Islet of Langerhans (tissue), 1 donor: ENCODE results near the gene IPO13.

Source experiments
- FAIRE-seq: peaks from one replicate; lab custom pipeline; 2011; peaks lifted over from hg19 to GRCh38; lab: Jason Lieb, UNC

IPO13 gene

DNA sequence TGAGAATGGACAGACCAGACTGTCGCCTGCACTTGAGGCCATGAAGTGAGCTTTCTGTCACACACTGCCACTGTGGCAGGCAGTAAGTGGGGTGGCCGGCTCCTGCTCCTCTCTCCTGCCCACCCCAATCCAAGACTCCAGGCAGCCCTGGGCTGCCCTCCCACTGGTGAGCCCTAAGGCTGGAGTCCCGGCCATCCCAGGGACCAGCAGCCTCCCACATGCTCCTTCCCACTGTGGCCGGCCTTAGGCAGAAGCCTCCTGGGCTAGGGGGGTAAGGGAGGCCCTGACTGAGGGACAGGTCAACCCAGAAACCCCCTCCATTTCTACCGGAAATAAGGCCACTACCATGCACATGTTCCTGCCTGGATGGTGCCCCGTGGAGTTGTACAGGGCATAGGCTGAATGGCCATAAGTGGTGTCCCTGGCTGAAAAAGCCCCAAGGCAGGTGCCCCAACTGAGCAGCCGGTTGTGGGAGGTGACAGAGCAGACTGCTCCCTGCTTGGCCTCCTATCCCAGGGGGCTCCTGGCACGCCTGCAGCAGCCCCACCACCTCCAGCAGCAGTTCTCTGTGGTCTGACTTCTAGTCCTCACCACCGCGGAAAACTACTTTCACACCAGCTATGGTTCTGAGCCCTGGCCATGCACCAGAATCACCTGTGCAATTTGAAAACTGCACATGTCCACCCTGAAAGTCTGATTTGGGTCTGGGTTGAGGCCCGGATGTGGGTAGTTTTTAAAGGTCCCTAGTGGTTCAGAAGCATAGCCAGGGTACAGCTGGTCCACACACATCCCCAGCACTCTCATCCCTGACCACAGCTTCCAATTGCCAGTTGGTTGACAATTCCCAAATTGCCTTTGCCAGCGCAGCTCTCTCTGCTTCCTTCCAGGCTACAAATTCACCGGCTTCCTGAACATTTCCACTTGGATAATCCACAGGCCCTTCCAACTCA, 14.8 kb upstream of the IPO13 start:
- no peak for FAIRE-seq

DNA sequence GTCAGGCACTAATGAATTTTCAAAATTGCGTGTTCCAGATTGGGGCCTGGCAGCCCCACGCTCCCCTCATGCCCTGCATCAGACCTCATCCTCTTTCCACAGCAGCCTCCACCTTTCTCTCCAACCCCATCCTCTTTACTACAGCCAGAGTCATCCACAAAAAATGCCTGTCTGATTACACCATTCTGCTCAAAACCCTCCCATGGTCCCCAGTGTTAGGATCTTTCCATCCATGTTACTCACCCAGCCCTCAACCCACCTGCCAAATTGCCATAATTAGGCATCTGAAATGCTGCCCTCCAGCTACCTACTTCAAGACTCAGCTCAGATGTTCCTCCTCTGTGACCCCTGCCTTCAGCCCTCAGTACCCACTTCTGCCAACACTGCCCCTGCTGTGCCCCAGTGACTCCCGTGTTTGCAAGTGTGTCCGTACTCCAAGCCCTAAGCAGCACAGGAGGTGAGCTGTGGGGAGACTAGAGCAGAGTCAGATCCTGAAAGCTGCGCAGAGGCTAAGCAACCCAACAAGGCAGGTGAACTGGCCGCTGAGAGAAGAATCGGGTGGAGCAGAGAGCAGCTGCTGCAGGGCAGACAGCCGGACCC, 13.9 kb upstream of the IPO13 start:
- no peak for FAIRE-seq

- FAIRE-seq, result no peak
Observed at GRCh38 chr1:43933386-43934100, 13.2 kb upstream of the IPO13 start, which contains the start of gene ARTN. TSS of gene ARTN (plus strand) at chr1:43933801. CDS start at chr1:43935657, 1,856 bp downstream.

GRCh38 chr1:43934101-43934985, 12.4 kb upstream of the IPO13 start:
- no peak for FAIRE-seq

GRCh38 chr1:43934986-43935324, 11.8 kb upstream of the IPO13 start:
- FAIRE-seq, result no peak

DNA sequence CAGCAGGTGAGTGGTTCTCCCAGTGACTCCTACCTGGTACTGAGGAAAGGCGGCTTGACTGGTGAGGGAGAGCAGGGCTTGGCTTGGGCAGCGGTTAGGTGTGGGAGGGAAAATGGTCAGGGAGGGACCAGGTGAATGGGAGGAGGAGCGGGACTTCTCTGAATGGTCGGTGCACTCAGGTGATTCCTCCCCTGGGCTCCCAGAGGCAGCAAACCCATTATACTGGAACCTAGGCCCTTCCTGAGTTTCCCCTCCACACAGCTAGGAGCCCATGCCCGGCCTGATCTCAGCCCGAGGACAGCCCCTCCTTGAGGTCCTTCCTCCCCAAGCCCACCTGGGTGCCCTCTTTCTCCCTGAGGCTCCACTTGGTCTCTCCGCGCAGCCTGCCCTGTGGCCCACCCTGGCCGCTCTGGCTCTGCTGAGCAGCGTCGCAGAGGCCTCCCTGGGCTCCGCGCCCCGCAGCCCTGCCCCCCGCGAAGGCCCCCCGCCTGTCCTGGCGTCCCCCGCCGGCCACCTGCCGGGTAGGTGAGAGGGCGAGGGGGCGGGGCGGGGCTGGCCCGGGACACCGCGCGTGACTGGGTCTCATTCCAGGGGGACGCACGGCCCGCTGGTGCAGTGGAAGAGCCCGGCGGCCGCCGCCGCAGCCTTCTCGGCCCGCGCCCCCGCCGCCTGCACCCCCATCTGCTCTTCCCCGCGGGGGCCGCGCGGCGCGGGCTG, 10.9 kb upstream of the IPO13 start:
- no peak for FAIRE-seq

DNA sequence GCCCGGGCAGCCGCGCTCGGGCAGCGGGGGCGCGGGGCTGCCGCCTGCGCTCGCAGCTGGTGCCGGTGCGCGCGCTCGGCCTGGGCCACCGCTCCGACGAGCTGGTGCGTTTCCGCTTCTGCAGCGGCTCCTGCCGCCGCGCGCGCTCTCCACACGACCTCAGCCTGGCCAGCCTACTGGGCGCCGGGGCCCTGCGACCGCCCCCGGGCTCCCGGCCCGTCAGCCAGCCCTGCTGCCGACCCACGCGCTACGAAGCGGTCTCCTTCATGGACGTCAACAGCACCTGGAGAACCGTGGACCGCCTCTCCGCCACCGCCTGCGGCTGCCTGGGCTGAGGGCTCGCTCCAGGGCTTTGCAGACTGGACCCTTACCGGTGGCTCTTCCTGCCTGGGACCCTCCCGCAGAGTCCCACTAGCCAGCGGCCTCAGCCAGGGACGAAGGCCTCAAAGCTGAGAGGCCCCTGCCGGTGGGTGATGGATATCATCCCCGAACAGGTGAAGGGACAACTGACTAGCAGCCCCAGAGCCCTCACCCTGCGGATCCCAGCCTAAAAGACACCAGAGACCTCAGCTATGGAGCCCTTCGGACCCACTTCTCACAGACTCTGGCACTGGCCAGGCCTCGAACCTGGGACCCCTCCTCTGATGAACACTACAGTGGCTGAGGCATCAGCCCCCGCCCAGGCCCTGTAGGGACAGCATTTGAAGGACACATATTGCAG, 10.2 kb upstream of the IPO13 start:
- FAIRE-seq, result no peak

GRCh38 chr1:43937179-43937865, 9.4 kb upstream of the IPO13 start:
- no peak for FAIRE-seq

- no peak for FAIRE-seq
Observed at GRCh38 chr1:43938383-43938782, 8.4 kb upstream of the IPO13 start.

- no peak for FAIRE-seq
Observed at GRCh38 chr1:43938892-43939587, 7.7 kb upstream of the IPO13 start.

- FAIRE-seq, result no peak
Observed at GRCh38 chr1:43942411-43942810, 4.3 kb upstream of the IPO13 start.

DNA sequence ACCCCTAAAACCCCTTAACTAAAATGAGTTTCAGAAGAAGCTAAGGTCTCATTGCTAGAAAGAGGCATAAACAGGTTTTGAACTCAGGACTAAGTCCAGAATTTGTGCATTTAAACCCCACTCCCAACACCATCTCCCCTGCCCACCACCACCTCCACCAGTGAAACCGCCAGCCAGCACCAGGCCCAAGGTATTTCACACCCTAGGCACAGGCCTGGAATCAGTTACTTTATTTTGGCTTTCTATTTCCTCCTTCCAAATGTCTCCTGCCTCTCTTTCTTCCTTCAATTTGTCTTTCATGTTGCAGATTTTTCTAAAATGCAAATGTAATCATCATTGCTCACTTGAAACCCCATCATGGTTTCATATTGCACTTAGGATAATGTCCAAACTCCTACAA, 1.9 kb upstream of the IPO13 start:
- no peak for FAIRE-seq

- FAIRE-seq, result no peak
Observed at GRCh38 chr1:43945674-43946235, 995 bp upstream of the IPO13 start.

DNA sequence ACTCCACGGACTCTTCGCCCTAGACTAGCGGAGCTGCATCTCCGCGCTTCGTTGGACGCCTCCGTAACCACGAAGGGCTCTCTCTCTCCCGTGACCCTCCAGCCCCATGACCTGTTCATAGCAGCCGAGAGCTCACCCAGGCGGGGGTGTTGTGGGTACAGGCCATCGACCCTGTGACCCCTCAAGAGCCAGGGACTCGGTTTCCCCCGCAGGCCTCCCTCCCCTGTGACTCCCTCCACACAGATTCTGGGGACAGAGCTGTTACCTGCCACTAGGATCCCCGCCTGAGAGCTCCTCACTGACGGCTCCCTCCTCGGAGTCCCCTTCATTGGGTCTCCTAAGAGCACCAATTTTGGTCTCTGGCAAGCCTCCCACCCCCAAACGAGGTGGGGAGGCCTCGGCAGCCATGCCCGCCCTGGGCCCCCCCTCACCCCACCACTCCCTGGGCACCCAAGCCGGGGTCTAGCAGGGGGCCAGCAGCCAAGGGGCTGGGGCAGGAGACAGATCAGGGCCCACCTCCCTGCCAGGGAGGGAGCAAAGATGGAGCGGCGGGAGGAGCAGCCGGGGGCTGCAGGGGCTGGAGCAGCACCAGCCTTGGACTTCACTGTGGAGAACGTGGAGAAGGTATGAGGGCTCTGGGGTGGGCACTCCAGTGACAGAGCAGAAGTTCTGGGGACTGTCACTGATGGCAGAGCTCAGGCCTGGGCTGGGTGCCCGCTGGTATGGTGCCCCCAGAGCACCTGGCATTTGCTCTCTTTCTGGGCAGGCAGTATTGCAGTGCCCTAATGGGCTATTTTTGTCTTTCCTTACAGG, 517 bp downstream of the IPO13 start:
- no peak for FAIRE-seq

GRCh38 chr1:43947874-43948437, 1.2 kb downstream of the IPO13 start:
- no peak for FAIRE-seq

DNA sequence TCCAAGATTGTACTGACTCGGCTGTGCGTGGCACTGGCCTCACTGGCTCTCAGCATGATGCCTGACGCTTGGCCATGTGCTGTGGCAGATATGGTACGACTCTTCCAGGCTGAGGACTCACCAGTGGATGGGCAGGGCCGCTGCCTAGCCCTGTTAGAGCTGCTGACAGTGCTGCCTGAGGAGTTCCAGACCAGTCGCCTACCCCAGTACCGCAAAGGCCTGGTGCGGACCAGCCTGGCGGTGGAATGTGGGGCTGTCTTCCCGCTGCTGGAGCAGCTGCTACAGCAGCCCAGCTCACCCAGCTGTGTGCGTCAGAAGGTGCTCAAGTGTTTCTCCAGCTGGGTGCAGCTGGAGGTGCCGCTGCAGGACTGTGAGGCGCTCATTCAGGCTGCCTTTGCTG, 2.9 kb downstream of the IPO13 start:
- FAIRE-seq, result no peak

DNA sequence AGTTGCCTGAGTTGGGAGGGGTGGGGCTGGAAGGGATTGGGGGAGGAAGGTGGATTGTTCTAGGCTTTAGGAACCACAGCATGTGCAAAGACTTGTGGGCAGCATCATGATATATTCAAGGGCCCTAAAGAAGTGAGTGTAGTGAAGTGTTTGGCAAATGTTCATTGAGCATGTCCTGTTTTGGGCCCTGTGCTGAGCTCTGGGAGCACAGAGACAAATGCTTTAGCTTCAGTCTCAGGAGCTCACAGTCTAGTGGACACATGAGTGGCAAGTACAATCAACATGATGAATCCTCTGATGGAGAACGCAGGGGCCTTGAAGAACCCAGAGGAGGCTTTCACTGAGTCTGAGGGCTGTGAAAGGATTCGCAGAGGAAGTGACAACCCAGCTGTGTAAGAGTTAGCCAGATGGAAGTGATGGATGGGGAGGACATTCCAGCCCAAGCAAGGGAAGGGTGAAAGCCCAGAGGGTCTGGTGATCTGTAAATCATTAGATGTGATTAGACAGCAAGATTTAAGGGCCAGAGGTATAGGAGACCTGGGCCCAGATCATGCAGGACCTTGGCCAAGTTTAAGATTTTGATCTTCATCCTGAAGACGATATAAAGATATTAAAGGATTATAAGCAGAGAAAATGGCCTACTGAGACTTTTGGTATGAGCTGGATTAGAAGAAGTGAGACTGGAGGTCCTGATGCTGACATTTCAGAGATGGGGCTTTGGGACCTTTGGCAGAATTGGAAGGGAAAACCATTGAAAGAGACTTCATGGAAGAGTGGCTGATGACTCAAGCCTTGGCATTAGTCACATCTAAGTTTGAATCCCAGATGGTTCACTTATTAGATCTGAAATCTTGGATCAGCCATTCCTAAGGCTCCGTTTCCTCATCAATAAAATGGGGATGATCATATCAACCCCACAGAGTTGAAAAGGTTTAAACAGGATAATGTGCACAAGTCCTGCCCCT, 4.6 kb downstream of the IPO13 start:
- no peak for FAIRE-seq
